Peyer's patch (tissue), 4 donors: Measurements from ENCODE around the gene CYREN.

ENCODE experiments used
- CTCF ChIP-seq, 6 experiments: fragments of 450-650 bp in 4 of 6; fragments of 200-600 bp in 2 of 6; sonication (generic) in 1 of 6; IDR thresholded peaks; one replicate each; pipeline ENCODE4 v1.5.1; 2017 to 2019; ENCODE audit warnings: antibody characterized with exemption in 6 of 6, mild to moderate bottlenecking in 3 of 6, moderate library complexity in 1 of 6
- POLR2A ChIP-seq, 2 donors: fragments of 450-650 bp; IDR thresholded peaks; one replicate each; pipeline ENCODE4 v1.5.1; 2017; ENCODE audit warnings: antibody characterized with exemption in 2 of 2, mild to moderate bottlenecking in 2 of 2, moderate library complexity in 2 of 2

DNA sequence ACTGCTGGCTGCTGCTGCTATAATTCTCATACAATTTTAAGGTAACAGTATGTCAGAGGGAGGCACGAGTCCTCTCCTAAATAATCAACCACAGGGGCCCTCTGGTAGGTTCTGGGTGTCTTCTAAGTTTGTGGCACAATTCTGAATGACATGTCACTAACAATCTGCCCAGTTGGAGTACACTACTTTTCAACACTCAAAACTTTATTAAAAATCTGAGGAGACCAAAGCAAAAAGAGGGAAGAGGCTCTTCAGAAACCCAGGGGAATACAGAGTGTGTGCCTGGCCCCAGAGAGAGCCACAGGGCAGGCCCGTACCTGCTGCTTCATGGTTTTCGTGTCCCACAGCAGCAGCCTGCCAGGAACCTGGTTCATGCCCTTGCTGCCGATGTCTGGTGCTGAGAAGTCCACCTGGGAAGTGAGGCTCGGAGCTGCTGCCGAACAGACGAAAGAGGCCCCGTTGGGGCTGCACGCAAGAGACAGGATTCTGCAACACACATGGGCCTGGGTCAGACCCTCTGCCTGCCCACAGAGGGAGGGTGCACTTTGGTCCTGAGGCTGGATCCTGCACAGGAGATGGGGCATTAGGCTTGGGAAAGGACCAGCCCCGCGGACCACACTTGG lies 22.5 kb upstream of the CYREN start:
- TF ChIP-seq CTCF (IDR thresholded peaks at IDR 0.05) (no peak), POLR2A (IDR thresholded peaks at IDR 0.05) (no peak)
